ENCODE measurements around the gene KIR2DL3.
"Not testable (repeated sequence)": the region's sequence is repeated elsewhere in the genome, so short reads cannot be mapped to it uniquely, and the experiment has no call there.

Gene KIR2DL3

GRCh38 chr19:54739587-54740497 is 1.5 kb downstream of the KIR2DL3 start (continued):
- TF ChIP-seq, protein P1, sequence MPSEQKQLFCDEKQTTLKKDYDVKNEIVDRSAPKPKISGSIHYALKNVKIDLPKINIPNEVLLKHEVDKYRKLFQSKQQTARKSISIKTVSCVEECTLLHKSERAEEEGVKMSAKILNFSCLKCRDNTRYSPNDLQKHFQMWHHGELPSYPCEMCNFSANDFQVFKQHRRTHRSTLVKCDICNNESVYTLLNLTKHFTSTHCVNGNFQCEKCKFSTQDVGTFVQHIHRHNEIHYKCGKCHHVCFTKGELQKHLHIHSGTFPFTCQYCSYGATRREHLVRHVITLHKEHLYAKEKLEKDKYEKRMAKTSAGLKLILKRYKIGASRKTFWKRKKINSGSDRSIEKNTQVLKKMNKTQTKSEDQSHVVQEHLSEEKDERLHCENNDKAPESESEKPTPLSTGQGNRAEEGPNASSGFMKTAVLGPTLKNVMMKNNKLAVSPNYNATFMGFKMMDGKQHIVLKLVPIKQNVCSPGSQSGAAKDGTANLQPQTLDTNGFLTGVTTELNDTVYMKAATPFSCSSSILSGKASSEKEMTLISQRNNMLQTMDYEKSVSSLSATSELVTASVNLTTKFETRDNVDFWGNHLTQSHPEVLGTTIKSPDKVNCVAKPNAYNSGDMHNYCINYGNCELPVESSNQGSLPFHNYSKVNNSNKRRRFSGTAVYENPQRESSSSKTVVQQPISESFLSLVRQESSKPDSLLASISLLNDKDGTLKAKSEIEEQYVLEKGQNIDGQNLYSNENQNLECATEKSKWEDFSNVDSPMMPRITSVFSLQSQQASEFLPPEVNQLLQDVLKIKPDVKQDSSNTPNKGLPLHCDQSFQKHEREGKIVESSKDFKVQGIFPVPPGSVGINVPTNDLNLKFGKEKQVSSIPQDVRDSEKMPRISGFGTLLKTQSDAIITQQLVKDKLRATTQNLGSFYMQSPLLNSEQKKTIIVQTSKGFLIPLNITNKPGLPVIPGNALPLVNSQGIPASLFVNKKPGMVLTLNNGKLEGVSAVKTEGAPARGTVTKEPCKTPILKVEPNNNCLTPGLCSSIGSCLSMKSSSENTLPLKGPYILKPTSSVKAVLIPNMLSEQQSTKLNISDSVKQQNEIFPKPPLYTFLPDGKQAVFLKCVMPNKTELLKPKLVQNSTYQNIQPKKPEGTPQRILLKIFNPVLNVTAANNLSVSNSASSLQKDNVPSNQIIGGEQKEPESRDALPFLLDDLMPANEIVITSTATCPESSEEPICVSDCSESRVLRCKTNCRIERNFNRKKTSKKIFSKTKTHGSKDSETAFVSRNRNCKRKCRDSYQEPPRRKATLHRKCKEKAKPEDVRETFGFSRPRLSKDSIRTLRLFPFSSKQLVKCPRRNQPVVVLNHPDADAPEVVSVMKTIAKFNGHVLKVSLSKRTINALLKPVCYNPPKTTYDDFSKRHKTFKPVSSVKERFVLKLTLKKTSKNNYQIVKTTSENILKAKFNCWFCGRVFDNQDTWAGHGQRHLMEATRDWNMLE (tag by site-specific recombination; conservative IDR thresholded peaks at IDR 0.05; ENCODE audit: low read depth): no peak
- TF ChIP-seq FEZF1 (tag by site-specific recombination; IDR thresholded peaks at IDR 0.05) (no peak), KLF10 (tag by site-specific recombination; IDR thresholded peaks at IDR 0.05) (no peak), TSHZ1 (tag by site-specific recombination; IDR thresholded peaks at IDR 0.05; ENCODE audit: borderline replicate concordance) (no peak), ZNF600 (tag by site-specific recombination; IDR thresholded peaks at IDR 0.05) (no peak), ZFHX2 (tag by site-specific recombination; conservative IDR thresholded peaks at IDR 0.05) (no peak), ZIC2 (tag by site-specific recombination; IDR thresholded peaks at IDR 0.05) (no peak), ZNF391 (tag by site-specific recombination; IDR thresholded peaks at IDR 0.05; ENCODE audit: borderline replicate concordance, low read depth) (no peak), ZNF311 (tag by site-specific recombination; IDR thresholded peaks at IDR 0.05; ENCODE audit: borderline replicate concordance) (no peak)

- CTCF ChIA-PET; H3K4me3 ChIP-seq (ENCODE audit: low read depth, low read length); H3K36me3 ChIP-seq (ENCODE audit: control insufficient read depth in 2 of 2, insufficient read depth in 1 of 2, low read length in 2 of 2); H3K9me3 ChIP-seq (ENCODE audit: control insufficient read depth, insufficient read depth, low read depth, low read length); H3K4me1 ChIP-seq (ENCODE audit: control insufficient read depth, insufficient read depth, low read length); POLR2A ChIA-PET; H3K27ac ChIP-seq (ENCODE audit: extremely low read depth, low read depth, low read length): not testable (repeated sequence)
These were observed 3.6 kb downstream of the KIR2DL3 start for GRCh38 chr19:54741950-54742349.

DNA sequence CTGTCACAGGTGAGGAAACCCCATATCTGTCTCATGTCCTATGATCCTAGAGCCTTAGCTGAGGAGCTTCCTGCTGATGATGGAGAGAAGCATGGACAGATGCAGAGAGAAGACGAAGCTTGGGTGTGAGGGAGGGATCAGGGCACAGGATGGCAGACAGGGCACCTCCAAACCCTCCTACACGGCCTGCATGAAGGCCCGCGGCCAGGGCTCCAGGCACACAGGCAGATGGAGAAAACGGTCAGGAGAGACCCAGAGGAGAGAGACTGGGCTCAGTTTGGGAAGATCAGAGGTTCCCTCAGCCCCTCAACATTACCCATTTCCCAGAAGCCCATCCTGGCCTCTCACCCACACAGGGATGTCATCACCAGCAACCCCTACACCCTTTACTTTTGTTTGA is 5.8 kb downstream of the KIR2DL3 start:
- H3K9me3 ChIP-seq (ENCODE audit: control insufficient read depth, insufficient read depth, low read depth, low read length); POLR2A ChIA-PET: not testable (repeated sequence)

DNA sequence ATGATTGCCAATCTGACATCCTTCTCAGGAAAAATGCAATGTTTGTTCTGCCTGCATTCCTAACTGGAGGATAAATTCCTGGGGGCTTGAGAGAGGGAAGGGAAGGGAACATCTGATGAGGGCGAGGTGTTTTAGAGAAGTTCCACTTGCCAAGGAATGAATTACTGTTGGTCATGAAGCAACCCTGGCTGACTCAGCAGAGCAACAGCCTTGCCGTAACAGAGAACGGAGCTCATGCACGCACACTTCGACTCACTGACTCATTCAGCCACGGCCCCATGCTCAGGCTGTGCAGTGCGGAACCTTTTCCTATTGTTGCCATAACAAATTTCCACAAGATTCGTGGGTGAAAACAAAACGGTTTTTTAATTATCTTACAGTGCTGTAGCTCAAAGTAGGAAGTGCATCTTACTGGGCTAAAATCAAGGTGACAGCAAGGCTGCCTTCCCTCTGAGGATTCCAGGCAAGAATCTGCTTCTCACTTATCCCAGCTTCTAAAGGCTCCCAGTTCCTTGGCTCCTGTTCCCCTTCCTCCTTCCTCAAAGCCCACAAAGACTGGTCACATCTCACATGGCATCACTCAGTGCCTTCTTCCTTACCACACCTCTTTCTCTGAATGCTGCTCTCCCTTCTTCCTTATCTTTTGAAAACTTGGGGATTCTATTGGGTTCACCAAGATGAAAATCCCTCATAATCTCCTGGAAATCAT is 9.5 kb downstream of the KIR2DL3 start:
- H3K36me3 ChIP-seq (ENCODE audit: control insufficient read depth in 2 of 2, insufficient read depth in 1 of 2, low read length in 2 of 2); H3K4me1 ChIP-seq (ENCODE audit: control insufficient read depth, insufficient read depth, low read length); POLR2A ChIA-PET; H3K4me3 ChIP-seq (ENCODE audit: low read depth, low read length); H3K9me3 ChIP-seq (ENCODE audit: control insufficient read depth, insufficient read depth, low read depth, low read length); H3K27ac ChIP-seq (ENCODE audit: extremely low read depth, low read depth, low read length): not testable (repeated sequence)
- CTCF ChIA-PET: interaction anchor here (0.8 kb wide), 1 partner anchor 801 kb away, joined by 3 read pairs; no protein-coding TSS in a partner anchor

More for the DNA sequence above, 5.8 kb downstream of the KIR2DL3 start:
- H3K4me1 ChIP-seq (ENCODE audit: control insufficient read depth, insufficient read depth, low read length); H3K4me3 ChIP-seq (ENCODE audit: low read depth, low read length); H3K36me3 ChIP-seq (ENCODE audit: control insufficient read depth in 2 of 2, insufficient read depth in 1 of 2, low read length in 2 of 2); CTCF ChIA-PET; H3K27ac ChIP-seq (ENCODE audit: extremely low read depth, low read depth, low read length): not testable (repeated sequence)

DNA sequence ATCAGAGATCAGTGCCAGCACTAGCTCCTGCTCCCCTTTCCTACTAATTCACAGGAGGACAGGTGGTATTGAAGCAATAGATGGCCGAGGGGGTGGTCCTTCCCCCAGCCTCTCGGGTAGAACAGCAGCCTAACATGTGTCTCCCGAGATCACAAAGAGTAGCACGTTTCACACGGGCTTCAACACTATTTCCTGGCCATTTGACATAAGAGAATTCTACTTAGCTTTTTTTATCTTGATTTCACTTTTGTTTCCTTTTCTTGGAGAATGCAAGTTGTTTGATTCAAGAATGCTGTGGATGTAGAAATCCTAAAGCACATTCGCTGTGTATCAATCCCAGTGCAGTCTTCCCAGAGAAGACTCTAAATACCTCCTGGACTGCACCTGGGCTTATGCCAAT is 12.0 kb downstream of the KIR2DL3 start:
- POLR2A ChIA-PET: not testable (repeated sequence)

DNA sequence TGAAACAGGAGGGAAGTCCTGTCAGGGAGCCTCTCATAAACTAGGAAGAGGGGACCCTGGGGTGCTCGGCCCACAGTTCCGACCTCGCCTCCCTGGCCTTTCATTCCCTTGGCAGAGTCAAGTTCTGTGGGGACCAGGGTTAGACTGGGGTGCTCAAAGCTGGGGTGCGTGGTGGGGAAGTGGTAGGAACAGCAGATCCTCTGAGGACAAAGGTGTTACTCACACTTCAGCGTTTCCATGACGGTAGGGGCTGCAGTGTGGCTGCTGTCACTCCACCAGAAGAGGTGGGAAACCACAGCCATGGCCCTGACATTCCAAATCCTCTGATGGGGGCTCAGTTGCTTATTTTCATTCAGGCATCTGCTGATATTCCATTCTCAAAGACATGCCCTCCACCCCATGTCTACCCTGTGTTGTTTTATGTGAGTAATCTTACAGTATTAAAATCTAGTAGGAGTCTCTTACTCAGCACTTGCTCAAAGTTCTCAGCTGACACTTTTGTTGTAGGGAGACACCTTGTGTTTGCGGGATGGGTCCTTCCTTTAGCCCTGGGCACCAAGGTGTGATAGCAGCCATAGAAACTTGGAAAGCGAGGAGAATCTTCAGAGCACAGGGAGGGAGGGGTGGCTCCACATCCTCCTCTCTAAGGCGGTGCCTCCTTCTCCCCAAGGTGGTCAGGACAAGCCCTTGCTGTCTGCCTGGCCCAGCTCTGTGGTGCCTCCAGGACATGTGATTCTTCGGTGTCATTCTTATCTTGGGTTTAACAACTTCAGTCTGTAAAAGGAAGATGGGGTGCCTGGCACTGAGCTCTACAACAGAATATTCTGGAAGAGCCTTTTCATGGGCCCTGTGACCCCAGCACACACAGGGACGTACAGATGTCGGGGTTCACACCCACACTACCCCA is 18.1 kb downstream of the KIR2DL3 start:
- CTCF ChIA-PET: interaction anchor here (0.7 kb wide), 1 partner anchor 19 kb away, joined by 3 read pairs; no protein-coding TSS in a partner anchor
- H3K4me3 ChIP-seq (ENCODE audit: low read depth, low read length); POLR2A ChIA-PET; H3K4me1 ChIP-seq (ENCODE audit: control insufficient read depth, insufficient read depth, low read length); H3K36me3 ChIP-seq (ENCODE audit: control insufficient read depth in 2 of 2, insufficient read depth in 1 of 2, low read length in 2 of 2); H3K27ac ChIP-seq (ENCODE audit: extremely low read depth, low read depth, low read length); H3K9me3 ChIP-seq (ENCODE audit: control insufficient read depth, insufficient read depth, low read depth, low read length): not testable (repeated sequence)

More for the DNA sequence above, 12.0 kb downstream of the KIR2DL3 start:
- H3K27ac ChIP-seq (ENCODE audit: extremely low read depth, low read depth, low read length); H3K9me3 ChIP-seq (ENCODE audit: control insufficient read depth, insufficient read depth, low read depth, low read length); CTCF ChIA-PET; H3K4me1 ChIP-seq (ENCODE audit: control insufficient read depth, insufficient read depth, low read length); H3K36me3 ChIP-seq (ENCODE audit: control insufficient read depth in 2 of 2, insufficient read depth in 1 of 2, low read length in 2 of 2); H3K4me3 ChIP-seq (ENCODE audit: low read depth, low read length): not testable (repeated sequence)

All from HEK293 (cell line).